Measurements from ENCODE around the gene ERC1. TPM values are rescaled to one million over a fixed set of nuclear protein-coding genes. Genes with fewer than 3 reads are reported as not detected.
"Not testable (repeated sequence)": the region's sequence is repeated elsewhere in the genome, so short reads cannot be mapped to it uniquely, and the experiment has no call there.

ERC1 gene
- total and polyA plus RNA-seq, 9 of the 15 experiments (the other 6 are each of a cell fraction or from before 2014, with no cell fraction given) = 0.74 to 11.8 (median 4.8) TPM

DNA sequence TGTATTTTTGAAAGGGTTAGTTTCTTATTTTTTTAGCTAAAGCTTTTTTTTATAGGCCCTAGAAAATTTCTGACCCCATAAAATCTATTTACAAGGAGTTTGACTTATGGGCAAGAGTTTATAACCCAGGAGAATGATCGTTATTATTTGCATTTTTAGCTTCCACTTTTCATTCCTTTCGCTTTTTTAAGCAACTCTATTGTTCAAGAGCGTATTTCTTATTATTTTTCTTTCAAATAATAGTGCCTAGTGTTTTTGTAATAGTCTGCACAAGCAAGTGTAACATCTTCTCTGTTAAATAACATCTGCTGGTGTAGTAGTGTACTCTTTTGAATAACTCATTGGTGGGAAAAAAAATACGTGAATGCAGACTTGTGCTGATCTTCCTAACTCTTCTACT lies 216.3 kb downstream of the ERC1 start (continued):
- TF ChIP-seq, protein P1, sequence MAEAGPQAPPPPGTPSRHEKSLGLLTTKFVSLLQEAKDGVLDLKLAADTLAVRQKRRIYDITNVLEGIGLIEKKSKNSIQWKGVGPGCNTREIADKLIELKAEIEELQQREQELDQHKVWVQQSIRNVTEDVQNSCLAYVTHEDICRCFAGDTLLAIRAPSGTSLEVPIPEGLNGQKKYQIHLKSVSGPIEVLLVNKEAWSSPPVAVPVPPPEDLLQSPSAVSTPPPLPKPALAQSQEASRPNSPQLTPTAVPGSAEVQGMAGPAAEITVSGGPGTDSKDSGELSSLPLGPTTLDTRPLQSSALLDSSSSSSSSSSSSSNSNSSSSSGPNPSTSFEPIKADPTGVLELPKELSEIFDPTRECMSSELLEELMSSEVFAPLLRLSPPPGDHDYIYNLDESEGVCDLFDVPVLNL (CRISPR knock-in tag; IDR thresholded peaks at IDR 0.05; ENCODE audit: low read depth) = no peak
- no peak for TF ChIP-seq JUN (IDR thresholded peaks at IDR 0.05; ENCODE audit: borderline replicate concordance, low read depth, low read length)
- TF ChIP-seq JUN (CRISPR knock-in tag; IDR thresholded peaks at IDR 0.05; ENCODE audit: borderline replicate concordance) = no peak
- no peak for TF ChIP-seq FOXJ2 (tag; IDR thresholded peaks at IDR 0.05)
- TF ChIP-seq TCFL5 (CRISPR knock-in tag; conservative IDR thresholded peaks at IDR 0.05) = no peak
- no peak for TF ChIP-seq CREB1 (IDR thresholded peaks at IDR 0.05)
- TF ChIP-seq CREB1 (CRISPR knock-in tag; IDR thresholded peaks at IDR 0.05) = no peak
- TF ChIP-seq FOXM1 (IDR thresholded peaks at IDR 0.05; ENCODE audit: low read depth) = no peak
- no peak for TF ChIP-seq FOXM1 (CRISPR knock-in tag; IDR thresholded peaks at IDR 0.05; ENCODE audit: low read depth)
- no peak for TF ChIP-seq ZC3H4 (CRISPR knock-in tag; IDR thresholded peaks at IDR 0.05; ENCODE audit: borderline replicate concordance)

DNA sequence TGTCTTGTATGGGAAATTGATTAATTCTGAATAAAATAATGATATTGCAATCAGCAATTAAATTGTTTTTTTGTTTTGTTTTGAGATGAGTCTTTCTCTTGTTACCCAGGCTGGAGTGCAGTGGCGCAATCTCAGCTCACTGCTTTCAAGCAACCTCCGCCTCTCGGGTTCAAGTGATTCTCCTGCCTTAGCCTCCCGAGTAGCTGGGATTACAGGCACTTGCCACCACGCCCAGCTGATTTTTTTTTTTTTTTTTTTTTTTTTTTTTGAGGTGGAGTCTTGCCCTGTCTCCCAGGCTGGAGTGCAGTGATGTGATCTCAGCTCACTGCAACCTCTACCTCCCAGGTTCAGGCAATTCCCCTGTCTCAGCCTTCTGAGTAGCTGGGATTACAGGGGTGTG lies 217.7 kb downstream of the ERC1 start:
- BruUV-seq (replicated peaks); H3K4me2 ChIP-seq (ENCODE audit: insufficient read depth, low read length); H3K4me3 ChIP-seq; H3K79me2 ChIP-seq (ENCODE audit: control insufficient read depth, insufficient read depth, low read length); H3K36me3 ChIP-seq (ENCODE audit: control insufficient read depth, insufficient read depth, low read length); DNase-seq (ENCODE audit: extremely low read depth in 1 of 4, low spot score in 3 of 4); CTCF ChIA-PET (ENCODE audit: low intra/inter-chr PET ratio); H3K9me1 ChIP-seq (ENCODE audit: control insufficient read depth, insufficient read depth, low read length); H4K20me1 ChIP-seq (replicated peaks; ENCODE audit: control insufficient read depth, insufficient read depth, low read length); H3K9me3 ChIP-seq (replicated peaks; ENCODE audit: control insufficient read depth, insufficient read depth, low read depth, low read length); H3K9ac ChIP-seq (ENCODE audit: insufficient read depth in 1 of 2, low read depth in 2 of 2, low read length in 2 of 2); H3K4me1 ChIP-seq (replicated peaks in 1 of 2; ENCODE audit: control insufficient read depth in 2 of 2, insufficient read depth in 2 of 2, low read length in 2 of 2); H2AFZ ChIP-seq (ENCODE audit: low read depth, low read length); H3K27ac ChIP-seq (ENCODE audit: extremely low read depth, low read depth, low read length); ATAC-seq; FAIRE-seq; intact Hi-C loops (cut with micrococcal nuclease); in situ Hi-C loops (cut with MboI); H3K27me3 ChIP-seq (ENCODE audit: control insufficient read depth in 2 of 2, insufficient read depth in 2 of 2, low read length in 2 of 2): not testable (repeated sequence)
- POLR2A ChIA-PET = interaction anchor here (0.6 to 1.4 kb wide), 2 partner anchors 11 to 30 kb away, joined by 3 to 4 read pairs; no protein-coding TSS in a partner anchor
- 95% methylated on average over 3 of the region's 5 CpGs for WGBS (ENCODE audit: insufficient coverage, low coverage, missing lambda C conversion rate)

All from K562 (cell line).